Hindlimb muscle (tissue), 1 donor: ENCODE results near the gene AATF. TPM values are rescaled to one million over a fixed set of nuclear protein-coding genes. Genes with fewer than 3 reads are reported as not detected.

ENCODE experiments used
- DNase-seq: peaks from one replicate; pipeline ENCODE4 v3.0.0-alpha.2; 2013
- polyA plus RNA-seq: library from polyadenylated mRNA; unstranded; fragments of 120-200 nt; gene quantifications from one replicate; pipeline ENCODE4 v1.2.1, GENCODE V29; 2013; ENCODE audit not compliant: insufficient read length

AATF gene
- polyA plus RNA-seq, 1 donor: 23.6 TPM

DNA sequence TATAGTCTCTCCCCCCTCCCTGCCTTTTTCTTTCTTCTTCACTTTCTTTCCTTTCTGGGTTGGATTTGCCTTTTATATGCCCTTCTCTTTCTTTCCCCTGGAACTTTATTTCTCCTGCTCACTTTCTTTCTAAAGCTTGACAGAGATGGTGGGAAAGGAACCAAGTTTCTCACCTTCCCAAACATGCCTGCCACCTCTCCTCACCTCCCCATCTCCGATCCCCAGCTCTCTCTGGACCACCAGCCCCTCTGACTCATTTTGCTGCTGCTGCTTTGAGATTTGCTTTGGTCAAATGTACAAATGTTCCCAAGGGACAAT lies 18.2 kb upstream of the AATF start:
- no peak for DNase-seq

DNA sequence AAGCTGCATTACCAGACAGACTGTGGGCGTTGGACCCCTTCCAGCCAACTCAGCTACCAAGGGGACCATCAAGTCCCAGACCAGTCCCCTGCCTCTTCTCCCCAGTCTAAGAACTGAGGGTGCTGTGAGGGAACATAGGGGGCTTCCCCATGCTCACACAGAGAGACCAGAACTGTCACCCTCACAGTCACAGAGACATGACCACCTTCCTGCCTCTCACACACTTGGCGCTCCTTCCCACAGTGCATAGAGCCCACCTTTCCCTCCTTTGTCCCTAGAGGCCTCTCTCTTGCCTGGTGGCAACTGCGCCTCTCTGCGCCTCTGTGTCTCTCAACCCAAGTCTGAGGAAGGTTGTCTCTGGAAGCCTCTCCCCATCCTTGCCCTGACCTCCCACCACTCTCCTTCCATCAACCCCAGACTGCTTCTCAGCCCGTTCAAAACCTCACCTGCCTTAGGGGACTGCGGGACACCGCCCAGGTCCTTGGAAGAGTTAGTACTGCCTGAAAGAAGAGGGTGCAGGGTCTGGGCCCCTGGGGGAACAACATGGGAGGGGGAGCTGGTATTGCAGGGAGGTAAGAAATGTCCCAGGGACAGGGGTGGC lies 17.6 kb upstream of the AATF start:
- DNase-seq: no peak

DNA sequence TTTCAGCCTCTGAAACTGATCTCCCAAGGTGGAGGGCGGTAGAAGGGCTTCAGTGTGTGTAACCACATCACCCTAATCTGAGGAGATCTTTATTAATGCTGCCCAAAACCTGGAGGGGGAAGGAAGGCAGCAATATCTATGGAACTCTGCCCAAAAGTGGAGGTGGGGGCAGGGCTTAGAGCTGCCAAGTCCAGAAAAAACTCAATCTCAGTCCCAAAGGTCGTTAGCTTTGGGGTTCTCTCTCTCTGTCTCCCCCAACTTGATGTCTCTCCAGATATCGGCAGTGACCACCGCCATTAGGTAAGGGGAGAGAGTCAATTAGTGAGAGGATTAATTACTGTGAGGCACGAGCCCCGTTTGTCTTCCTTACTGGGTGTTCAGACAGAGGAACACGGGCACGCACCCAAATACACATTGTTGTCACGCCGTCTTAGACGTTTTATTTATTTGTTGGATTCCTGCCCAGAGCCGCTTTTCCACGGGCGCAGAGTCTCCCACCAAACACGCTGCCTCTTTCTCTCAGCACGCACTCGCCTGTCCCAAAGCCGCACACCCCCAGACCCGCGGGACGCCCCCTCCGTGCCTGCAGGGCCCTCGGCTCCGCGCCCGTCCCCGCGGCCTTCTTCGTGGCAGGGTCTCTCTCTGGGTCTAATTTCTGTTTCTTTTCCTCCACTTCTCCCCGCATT lies 16.9 kb upstream of the AATF start:
- DNase-seq: no peak

DNA sequence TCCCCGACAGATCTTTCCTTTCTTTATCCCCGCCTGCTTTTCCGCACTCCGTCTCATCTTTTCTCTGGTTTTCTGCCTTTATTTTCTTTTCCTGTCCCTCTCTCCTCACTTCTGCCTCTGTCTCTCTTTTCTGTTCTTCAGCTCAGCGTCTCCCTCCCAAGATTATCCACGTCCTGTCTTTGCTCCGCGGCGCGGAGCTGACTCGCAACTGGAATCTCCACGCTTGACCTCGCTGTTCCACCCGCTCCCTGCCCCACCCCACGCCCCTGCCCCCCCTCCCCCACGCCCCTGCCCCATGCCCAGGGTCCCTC lies 16.4 kb upstream of the AATF start:
- DNase-seq: no peak

DNA sequence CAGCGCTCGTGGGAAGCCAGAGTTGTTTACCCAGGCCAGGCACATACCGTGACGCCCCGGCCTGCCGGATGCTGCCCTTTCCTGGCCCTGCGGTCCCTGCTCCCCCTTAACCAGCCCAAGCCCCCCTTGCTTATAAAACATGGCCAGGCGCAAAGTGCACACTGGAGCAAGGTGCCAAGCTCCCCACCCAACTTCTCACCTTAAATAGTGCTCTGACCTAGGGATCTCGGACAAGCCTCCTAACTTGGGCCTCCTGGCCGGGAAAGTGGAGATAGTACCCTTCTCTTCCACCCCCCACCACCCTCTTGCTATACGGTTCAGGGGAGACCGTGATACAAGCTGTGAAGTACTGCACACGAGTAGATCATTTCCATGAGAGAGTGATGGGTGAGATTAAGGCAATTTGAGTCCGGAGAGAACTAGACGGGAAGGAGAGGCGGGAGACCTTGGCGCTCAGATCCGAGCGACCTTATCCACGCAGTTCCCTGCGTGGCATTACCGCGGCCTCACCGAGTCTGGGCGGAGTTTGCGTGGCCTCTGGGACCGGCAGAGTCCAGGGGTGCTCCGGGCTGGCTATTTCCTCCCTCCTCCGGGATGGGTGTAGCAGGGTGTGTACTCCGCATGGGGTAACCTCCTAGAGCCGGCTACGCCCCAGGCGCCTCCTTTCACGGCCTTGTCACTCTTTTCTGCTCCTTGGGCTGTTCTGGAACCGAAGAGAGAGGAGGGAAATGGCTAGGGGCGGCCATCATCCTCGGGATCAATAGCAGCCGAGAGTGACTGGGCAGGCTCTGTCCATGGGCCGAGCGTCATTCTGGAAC lies 15.9 kb upstream of the AATF start:
- DNase-seq: no peak

DNA sequence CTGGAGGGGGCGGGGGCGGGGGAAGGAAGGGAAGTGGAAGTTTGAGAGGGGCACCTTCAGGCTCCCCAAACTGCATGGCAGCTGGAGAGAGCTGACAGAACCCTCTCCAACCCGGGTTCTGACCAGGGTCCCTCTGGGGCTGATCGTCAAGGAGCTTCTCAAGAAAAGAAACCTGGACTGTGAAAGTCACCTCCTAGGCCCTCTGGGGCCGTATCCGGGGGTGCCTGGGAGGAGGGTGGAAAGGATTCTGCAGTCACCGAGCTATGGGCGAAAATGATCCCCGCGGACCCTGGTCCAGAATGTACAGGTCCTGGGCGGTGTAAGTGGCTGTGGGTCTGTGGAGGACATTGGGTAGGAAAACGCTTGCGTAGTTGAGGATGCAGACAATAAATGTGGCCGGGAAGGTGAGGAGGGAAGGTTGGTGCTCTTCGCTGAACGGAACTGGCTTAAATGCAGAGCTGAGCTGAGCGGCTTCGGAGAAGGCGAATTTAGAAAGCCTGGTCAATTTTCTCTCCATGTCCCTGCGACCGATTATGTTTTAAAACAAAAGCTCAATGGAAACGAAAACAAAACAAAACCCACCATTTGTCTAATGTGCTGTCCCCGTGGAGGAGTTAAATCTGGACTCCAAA lies 15.1 kb upstream of the AATF start:
- DNase-seq: no peak

DNA sequence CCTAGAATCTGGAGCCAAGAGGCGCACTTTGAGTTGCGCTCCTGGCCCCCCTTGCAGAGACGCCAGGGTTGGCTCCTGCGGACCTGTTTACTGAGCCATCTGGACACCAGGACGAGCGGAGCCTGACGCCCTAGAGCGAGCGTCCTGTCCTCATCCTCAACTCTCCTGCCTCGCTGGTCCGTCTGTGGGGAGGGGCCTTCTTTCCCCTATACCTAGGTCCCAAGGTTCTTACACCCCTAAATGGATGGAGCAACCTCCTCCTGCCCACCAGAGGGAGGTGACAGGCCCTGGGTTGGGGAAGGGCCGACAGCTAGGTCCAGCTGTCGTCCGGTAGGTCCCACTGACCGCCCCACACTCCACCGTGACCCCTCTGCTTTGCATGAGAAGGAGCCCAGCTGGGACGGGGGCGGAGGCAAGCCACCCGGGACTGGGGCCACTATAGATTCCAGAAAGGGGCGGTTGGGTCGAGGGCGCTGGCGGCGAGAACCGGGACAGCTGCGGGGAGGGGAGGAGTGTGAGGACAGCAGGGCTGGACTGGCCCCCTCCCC lies 14.5 kb upstream of the AATF start:
- DNase-seq: no peak

DNA sequence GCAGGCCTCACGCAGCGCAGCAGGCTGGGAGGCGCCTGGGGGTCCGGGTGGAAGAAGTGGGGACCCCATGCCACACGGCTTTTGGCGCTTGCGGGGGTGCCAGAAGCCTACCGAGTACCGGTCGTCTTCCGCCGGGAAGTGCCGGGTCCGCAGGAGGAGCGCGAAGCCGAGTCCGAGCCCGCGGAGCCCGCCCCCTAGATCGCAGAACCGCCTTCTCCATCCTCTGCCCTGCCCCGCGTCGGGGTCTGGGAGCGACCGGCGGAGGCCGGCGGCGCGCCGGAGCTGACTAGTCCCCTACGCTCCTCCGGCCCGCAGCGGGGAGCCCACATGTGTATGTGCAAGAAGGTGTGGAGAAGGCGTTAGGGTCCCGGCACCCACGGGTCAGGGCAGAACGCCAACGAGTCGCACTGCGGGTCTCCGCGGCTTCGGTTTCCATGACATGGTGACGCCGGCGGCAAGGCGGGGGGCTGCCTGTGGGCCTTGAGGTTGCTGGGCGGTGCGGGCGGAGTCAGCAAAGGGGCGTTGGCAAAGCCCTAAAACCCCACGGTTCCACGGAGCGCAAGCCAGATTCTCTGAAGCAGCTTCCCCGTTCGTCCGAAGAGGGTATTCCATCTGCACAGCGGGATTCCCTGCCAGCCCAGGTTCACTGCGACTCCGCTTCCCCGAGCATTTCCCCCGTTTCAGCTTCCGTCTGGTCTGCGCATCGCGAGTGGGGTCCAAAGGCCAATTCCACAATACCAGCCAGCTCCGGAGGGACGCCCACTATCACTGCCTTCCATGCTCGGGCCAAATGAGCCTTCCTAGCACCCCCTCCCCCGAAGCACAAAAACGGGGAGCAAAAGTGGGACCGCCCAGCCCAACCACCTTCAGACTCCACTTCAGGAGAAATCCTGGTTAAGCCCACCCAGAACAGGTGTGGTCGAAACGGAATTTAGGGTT lies 13.8 kb upstream of the AATF start:
- no peak for DNase-seq

DNA sequence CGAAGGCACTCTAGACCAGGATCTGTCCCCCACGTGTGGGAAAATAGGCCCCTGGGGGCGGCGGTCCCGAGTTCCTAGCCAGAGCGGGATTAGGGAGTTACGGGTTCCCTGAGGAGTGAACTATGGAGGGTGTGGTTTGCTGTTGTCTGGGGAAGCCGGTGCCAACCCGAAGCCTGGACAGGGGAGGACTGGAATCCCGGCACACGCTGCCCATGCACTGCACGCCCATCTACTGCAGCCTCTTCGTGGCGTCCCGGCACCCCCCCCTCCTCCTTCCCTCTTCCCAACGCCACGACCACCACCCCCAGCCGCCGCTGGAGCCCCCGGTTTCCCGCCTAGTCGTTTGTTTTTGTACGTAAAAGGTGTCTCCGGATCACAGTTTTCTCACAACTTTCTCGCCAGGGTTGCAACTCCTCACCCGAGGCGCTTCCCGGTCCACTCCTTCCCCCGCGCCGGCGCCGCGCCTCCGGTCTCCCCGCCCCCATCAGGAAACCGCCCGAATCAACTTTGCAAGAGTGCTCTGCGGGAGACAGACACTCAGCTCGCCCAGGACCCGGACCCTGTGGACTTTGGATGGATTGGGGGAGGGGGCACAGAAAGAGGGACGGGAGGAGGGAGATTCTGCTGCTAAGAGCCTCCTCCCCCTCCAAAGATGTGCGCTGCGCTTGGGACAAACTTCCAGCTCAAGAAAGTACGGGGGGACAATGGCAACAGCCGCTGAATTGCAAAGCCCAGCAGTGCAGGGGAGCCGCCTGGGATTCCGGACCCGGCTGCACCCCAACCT lies 12.9 kb upstream of the AATF start:
- no peak for DNase-seq

DNA sequence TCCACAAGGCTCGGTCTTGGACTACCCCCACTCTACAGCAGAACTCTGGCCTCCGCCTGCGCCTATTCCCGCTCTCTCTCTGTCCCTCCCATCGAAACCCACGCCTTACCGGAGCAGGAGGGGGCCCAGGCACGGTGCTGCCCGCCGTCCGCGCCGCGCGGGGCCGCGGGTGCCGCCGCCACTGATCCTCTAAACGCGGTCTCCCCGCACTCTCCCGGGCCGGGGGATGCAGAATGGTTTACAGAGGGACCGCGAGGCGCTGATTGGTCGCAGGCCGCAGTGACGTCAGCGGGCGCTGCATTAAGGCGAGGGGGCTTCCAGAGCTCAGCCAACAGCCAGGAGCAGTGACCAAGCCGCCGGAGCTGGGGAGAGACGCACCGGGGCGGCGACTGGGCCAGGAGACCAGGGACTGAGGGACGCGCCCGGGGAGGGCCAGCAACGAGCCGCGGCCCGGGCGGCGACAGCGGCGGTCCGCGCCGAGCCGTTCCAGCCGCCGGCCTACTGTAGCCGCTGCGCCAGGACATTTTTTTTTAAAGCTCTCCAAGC lies 12.2 kb upstream of the AATF start:
- DNase-seq: no peak

DNA sequence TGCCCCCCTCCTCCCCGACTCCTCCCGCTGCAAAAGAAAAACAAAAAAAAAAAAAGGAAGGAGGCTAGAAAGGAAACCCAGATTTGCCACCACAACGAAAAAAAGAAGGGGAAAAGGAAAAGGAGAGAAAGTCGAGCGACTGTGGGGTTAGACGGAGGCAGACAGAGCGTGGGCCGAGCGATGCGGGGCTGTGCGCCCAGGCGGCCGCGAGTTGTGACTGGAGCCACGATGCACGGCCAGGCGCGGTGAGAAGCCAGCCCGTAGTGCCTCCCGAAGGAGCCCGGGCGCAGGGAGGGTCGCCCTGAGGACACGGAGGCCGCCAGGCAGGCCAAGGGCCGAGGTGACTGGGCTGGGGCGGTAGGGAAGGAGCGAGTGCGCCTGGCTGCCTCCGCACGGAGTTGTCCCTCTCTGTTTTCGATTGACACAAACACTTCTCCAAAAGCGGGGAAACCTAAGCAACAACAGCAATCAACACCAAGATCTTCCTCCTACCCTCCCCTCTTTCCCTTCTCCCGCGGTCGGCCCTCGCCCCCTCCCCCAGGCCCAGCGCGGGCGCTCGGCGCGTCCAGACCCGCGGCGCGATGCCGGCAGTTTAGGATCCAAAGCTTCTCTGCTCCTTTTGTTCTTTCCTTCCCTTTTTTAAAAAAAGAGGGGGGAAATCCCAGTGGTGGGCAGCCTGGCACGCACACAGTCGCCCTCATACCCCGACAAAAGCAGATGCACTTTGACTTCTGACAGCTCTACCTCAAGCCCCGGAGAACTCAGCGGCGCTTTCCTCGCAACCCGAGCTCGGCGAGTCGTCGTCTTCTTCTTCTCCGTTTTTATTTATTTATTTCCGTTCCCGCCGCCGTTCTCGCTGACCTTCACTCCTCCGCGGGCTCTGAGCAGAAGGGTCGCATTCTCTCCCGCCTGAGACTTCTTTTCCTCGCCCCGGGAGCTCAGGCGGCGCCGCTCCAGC lies 11.5 kb upstream of the AATF start, which contains the start of gene LHX1:
Gene LHX1 (plus strand): TSS at position 475 of the 958 bp plus-strand sequence. CDS start 723 bp downstream, outside the sequence.
- DNase-seq: no peak

DNA sequence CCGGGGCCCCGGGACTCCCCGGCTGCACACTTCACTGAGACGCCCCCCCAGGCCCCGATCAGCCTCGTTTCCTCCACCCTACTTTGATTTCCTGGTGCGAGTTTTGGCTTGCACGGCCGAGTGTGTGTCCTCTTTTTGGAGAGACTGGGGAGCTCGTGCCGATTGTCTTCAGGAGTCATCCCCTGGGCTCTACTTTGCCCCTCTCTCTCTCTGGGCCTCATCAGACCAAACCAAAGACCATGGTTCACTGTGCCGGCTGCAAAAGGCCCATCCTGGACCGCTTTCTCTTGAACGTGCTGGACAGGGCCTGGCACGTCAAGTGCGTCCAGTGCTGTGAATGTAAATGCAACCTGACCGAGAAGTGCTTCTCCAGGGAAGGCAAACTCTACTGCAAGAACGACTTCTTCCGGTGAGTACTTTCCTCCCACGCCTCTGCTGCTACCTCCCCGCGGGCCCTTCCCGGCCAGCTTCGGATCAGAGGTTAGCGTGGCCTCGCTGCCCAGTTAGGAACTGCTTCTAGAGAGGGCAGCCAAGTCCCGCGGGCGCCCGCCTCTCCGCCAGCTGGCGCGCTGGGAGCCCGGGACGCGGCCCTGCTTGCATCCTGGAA lies 10.7 kb upstream of the AATF start:
- DNase-seq: no peak

DNA sequence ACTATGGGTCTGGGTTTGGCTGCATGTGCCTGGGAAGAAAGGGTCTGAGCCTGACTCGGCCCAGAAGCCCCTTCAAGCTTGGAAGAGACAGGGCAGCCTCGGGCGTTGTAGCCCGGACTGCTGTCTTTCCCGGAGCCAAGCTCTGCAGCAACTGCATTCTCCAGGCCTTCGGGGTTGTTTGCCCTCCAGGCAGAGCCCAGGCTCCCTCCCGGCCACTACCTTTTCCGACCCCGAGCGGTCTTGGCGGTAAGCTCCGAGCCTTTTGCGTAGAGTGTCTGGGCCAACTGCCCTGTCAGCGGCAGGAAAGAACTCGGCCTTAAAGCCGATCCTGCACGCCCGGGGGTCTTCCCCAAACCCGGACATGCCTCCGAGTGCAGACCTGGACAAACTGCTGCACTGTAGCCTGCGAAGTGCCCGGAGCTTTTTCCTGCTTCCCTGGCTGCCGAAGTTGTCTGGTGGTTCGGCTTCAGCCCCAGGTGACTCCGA lies 10.1 kb upstream of the AATF start:
- no peak for DNase-seq

DNA sequence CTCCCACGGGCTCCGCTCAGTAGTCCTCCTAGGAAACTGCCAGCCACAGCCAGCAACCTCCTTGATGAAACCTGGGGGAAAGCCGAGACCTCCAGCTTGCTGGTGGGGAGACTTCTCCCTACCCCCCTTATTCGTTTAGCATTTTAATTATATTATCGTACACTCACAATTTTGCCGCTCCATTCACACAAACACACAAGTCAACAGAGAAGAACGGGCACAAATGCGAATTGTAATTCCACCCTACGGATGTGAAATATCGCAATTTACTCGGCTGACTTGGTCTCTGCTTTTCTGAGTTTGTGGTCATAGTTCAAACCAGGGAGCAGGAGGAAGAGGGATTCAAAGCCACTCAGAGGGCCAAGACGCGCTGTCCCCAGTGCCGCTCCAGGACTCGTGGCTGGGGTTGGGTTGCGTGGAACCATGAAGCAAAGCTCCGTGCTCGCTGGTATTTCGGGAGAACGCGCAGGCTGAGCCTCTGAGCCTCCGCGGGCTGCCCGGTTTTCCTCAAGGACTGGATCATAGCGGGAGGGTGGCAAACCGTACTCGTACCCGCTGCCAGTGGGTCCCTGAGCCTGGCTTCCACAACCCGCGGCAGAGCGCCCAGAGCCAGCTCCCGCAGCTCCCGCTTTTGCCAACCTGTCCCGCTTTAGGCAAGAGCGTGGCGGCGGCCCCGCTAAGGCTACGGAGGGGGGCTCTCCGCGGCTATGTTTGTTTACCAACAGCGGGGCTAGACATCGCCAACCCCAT lies 9.5 kb upstream of the AATF start:
- no peak for DNase-seq

DNA sequence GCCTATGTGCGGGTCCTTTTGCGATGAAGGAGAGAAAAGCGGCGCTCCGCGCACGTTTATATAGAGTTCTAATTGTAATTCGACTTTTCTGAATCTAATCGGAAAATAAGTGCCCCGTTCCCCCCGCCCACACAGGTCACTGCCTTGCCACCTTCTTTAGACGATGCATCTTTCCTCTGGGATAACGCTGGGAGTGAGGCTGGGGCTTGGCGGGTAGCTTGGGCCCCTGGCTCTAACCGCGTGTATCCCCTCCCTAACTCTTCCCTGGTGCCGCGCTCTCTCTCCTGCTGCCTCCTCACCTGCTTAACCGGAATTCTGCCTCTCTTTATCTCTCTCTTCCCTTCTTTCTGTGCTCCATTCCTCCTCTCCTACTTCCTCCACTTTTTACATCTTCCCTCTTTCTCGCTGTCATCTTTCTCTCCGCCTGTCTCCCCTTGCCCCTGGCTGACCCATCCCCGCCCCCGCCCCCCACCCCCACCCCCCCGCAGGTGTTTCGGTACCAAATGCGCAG lies 8.9 kb upstream of the AATF start:
- DNase-seq: no peak

DNA sequence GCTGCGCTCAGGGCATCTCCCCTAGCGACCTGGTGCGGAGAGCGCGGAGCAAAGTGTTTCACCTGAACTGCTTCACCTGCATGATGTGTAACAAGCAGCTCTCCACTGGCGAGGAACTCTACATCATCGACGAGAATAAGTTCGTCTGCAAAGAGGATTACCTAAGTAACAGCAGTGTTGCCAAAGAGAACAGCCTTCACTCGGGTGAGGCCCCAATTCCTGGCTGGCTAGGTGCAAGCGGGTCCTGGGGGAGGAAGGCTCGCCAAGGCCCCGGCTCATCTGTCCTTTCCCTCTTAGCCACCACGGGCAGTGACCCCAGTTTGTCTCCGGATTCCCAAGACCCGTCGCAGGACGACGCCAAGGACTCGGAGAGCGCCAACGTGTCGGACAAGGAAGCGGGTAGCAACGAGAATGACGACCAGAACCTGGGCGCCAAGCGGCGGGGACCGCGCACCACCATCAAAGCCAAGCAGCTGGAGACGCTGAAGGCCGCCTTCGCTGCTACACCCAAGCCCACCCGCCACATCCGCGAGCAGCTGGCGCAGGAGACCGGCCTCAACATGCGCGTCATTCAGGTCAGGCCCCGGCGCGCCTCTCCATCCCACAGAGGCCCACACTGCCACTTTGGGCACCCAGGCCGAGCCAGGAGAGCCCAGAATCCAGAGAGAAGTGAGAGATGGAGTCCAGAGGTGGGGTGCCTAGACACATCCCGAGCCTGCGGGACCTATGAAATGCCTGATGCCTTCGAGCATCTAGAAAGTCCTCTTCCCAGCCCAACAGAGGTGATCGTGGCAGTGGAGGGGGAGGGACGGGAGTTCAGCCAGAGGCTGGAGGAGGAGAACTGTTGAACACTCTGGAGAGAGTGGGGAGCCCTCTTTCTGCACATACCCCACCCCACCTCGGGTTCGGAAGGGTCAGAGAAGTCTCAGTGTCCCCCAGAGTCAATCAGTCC lies 8.2 kb upstream of the AATF start:
- no peak for DNase-seq
